HL-60 (cell line): ENCODE data around the gene SLC22A1.

Experiments
- DNase-seq, 2 experiments: peaks; one replicate each; pipeline ENCODE4 v3.0.0-alpha.2; 2010 to 2020; ENCODE audit warnings: low read depth in 1 of 2, low spot score in 1 of 2
- H3K27ac ChIP-seq: fragments of 250-450 bp; sonication (Bioruptor Pico); replicated peaks from 2 replicates; pipeline ENCODE4 v1.5.1; 2020; ENCODE audit warnings: mild to moderate bottlenecking, moderate library complexity
- H3K27me3 ChIP-seq: fragments of 250-450 bp; sonication (Bioruptor Pico); 2 replicates; pipeline ENCODE4 v1.5.1; 2021; ENCODE audit warnings: mild to moderate bottlenecking, moderate library complexity; ENCODE audit not compliant: insufficient read depth, poor library complexity, severe bottlenecking
- H3K4me3 ChIP-seq: replicated peaks from 2 replicates; pipeline ENCODE4 v1.5.1; 2011; ENCODE audit warnings: mild to moderate bottlenecking, control low read depth, low read length; ENCODE audit not compliant: insufficient read depth
- GABPA ChIP-seq: IDR thresholded peaks from 2 replicates; pipeline ENCODE4 v1.6.1; 2012; ENCODE audit warnings: low read depth
- POLR2AphosphoS5 ChIP-seq: IDR thresholded peaks from 2 replicates; pipeline ENCODE4 v1.6.1; 2012; ENCODE audit warnings: low read depth
- SPI1 ChIP-seq: IDR thresholded peaks from 2 replicates; pipeline ENCODE4 v1.6.1; 2012; ENCODE audit warnings: low read depth, mild to moderate bottlenecking, borderline replicate concordance
- TF ChIP-seq, protein P1 (sequence below): IDR thresholded peaks from 2 replicates; pipeline ENCODE4 v1.6.1; 2012; ENCODE audit warnings: low read depth; ENCODE audit not compliant: insufficient replicate concordance
- TF ChIP-seq, protein P2 (sequence below): IDR thresholded peaks from one replicate; pipeline ENCODE4 v1.5.1; 2011; ENCODE audit warnings: low read length, control low read depth, inconsistent platforms; ENCODE audit not compliant: insufficient read depth

Gene SLC22A1

DNA sequence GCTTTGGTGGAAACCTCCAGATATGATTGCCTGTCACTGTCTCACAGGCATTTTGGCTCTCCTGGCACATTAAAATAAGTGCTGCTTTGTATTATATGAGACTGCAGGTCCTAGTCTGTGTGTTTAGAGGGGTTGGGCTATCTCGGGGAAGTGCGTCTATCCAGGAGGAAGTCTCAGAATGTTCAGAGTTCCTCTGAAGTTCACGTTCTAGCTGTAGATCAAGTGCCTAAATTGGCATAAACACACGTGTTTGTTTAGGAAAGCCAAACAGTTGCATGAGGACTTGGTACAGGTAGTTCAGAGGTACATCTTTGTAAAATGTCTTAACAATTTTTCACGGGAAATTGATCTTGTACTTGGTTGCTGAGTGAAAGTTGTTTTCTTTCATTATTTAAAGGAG lies 36.4 kb upstream of the SLC22A1 start:
- no peak for DNase-seq
- TF ChIP-seq POLR2AphosphoS5 (no peak), GABPA (no peak), SPI1 (no peak)
- TF ChIP-seq, protein P1, sequence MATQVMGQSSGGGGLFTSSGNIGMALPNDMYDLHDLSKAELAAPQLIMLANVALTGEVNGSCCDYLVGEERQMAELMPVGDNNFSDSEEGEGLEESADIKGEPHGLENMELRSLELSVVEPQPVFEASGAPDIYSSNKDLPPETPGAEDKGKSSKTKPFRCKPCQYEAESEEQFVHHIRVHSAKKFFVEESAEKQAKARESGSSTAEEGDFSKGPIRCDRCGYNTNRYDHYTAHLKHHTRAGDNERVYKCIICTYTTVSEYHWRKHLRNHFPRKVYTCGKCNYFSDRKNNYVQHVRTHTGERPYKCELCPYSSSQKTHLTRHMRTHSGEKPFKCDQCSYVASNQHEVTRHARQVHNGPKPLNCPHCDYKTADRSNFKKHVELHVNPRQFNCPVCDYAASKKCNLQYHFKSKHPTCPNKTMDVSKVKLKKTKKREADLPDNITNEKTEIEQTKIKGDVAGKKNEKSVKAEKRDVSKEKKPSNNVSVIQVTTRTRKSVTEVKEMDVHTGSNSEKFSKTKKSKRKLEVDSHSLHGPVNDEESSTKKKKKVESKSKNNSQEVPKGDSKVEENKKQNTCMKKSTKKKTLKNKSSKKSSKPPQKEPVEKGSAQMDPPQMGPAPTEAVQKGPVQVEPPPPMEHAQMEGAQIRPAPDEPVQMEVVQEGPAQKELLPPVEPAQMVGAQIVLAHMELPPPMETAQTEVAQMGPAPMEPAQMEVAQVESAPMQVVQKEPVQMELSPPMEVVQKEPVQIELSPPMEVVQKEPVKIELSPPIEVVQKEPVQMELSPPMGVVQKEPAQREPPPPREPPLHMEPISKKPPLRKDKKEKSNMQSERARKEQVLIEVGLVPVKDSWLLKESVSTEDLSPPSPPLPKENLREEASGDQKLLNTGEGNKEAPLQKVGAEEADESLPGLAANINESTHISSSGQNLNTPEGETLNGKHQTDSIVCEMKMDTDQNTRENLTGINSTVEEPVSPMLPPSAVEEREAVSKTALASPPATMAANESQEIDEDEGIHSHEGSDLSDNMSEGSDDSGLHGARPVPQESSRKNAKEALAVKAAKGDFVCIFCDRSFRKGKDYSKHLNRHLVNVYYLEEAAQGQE, result no peak
- TF ChIP-seq, protein P2, sequence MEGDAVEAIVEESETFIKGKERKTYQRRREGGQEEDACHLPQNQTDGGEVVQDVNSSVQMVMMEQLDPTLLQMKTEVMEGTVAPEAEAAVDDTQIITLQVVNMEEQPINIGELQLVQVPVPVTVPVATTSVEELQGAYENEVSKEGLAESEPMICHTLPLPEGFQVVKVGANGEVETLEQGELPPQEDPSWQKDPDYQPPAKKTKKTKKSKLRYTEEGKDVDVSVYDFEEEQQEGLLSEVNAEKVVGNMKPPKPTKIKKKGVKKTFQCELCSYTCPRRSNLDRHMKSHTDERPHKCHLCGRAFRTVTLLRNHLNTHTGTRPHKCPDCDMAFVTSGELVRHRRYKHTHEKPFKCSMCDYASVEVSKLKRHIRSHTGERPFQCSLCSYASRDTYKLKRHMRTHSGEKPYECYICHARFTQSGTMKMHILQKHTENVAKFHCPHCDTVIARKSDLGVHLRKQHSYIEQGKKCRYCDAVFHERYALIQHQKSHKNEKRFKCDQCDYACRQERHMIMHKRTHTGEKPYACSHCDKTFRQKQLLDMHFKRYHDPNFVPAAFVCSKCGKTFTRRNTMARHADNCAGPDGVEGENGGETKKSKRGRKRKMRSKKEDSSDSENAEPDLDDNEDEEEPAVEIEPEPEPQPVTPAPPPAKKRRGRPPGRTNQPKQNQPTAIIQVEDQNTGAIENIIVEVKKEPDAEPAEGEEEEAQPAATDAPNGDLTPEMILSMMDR, result no peak
- Histone ChIP-seq H3K27ac (no peak overlapping the region), H3K4me3 (no peak overlapping the region), H3K27me3 (no peaks in the 10 kb centered on the region)

- DNase-seq, result no peak
- no peak overlapping the region for H3K4me3 ChIP-seq
- H3K27me3 ChIP-seq, result no peaks in the 10 kb centered on the region
- H3K27ac ChIP-seq, result no peak overlapping the region
- TF ChIP-seq, protein P1, result no peak
- no peak for TF ChIP-seq SPI1
- TF ChIP-seq, protein P2, result no peak
- TF ChIP-seq GABPA, result no peak
- TF ChIP-seq POLR2AphosphoS5, result no peak
Measured at GRCh38 chr6:160085713-160086505, 35.7 kb upstream of the SLC22A1 start.

GRCh38 chr6:160086754-160087153 lies 34.9 kb upstream of the SLC22A1 start:
- TF ChIP-seq GABPA, result no peak
- TF ChIP-seq POLR2AphosphoS5, result no peak
- TF ChIP-seq, protein P2, result no peak
- TF ChIP-seq SPI1, result no peak
- TF ChIP-seq, protein P1, result no peak

More at GRCh38 chr6:160086754-160087153, 34.9 kb upstream of the SLC22A1 start:
- H3K27me3 ChIP-seq, result no peaks in the 10 kb centered on the region
- DNase-seq, result no peak
- no peak overlapping the region for H3K4me3 ChIP-seq
- H3K27ac ChIP-seq, result no peak overlapping the region
